Measurements from ENCODE around the gene WNK2.

WNK2 gene

DNA sequence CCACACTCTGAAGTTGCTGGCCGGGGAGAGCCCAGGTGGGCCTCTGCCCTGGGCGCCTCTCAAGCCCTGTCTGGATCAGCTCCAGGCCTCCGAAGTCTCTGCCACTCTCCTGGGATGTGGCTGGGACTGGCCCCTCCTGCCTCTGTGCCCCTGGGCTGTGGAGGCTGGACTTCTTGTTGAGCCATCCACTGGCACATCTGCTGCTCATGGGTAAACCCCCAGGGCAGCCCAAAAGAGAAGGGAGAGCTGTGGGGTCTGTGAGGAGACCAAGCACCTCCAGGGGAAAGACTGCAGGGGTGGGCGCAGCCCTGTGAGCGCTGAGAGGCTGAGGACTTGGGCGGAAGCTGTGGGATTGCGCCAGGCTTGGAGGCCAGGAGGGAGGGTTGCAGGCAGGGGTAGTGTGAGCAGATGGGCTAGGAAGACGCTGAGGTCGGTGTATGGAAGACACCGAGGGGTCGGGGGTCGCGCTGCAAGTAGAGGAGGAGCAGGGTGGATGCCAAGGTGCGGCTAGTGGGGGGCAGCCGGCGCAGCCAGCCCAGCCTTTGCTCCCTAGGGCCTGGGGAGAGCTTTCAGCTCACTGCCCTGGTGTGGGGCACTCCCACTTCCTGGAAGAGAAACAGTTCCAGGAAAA is 118.1 kb downstream of the WNK2 start:
- TF ChIP-seq, protein P1, sequence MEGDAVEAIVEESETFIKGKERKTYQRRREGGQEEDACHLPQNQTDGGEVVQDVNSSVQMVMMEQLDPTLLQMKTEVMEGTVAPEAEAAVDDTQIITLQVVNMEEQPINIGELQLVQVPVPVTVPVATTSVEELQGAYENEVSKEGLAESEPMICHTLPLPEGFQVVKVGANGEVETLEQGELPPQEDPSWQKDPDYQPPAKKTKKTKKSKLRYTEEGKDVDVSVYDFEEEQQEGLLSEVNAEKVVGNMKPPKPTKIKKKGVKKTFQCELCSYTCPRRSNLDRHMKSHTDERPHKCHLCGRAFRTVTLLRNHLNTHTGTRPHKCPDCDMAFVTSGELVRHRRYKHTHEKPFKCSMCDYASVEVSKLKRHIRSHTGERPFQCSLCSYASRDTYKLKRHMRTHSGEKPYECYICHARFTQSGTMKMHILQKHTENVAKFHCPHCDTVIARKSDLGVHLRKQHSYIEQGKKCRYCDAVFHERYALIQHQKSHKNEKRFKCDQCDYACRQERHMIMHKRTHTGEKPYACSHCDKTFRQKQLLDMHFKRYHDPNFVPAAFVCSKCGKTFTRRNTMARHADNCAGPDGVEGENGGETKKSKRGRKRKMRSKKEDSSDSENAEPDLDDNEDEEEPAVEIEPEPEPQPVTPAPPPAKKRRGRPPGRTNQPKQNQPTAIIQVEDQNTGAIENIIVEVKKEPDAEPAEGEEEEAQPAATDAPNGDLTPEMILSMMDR (conservative IDR thresholded peaks at IDR 0.05; ENCODE audit: low read depth, low read length) = no peak
- DNase-seq (ENCODE audit: low read depth) = no peak
- no peak overlapping the region for H3K4me3 ChIP-seq (ENCODE audit: low read length)

DNA sequence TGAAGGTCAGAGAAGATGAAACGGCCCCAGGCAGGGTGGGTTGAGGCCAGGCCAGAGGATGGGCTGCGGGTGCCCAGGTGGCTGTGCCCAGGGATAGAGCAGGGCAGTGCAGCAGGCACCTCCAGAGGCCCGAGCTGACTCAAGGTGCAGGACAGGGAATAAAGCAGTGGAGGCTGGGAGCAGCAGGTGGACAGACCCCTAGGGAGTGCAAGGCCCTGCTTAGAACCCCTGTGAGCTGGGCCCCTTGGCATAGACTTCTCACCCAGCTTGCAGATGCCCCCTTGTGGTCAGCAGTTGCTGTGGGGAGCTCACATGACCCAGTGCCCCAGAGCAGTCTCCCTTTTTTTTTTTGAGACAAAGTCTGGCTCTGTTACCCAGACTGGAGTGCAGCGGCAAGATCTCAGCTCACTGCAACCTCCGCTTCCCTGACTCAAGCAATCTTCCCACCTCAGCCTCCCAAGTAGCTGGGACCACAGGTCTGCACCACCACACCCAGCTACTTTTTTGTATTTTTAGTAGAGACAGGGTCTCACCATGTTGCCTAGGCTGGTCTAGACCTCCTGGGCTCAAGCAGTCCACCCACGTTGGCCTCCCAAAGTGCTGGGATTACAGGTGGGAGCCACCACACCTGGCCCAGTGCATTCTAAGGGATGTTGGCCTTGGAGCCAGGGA is 118.8 kb downstream of the WNK2 start:
- peak; percentile 25 for DNase-seq (ENCODE audit: low read depth)
- TF ChIP-seq, protein P1 (conservative IDR thresholded peaks at IDR 0.05; ENCODE audit: low read depth, low read length) = peak; percentile 65
- H3K4me3 ChIP-seq (ENCODE audit: low read length) = no peak overlapping the region

DNA sequence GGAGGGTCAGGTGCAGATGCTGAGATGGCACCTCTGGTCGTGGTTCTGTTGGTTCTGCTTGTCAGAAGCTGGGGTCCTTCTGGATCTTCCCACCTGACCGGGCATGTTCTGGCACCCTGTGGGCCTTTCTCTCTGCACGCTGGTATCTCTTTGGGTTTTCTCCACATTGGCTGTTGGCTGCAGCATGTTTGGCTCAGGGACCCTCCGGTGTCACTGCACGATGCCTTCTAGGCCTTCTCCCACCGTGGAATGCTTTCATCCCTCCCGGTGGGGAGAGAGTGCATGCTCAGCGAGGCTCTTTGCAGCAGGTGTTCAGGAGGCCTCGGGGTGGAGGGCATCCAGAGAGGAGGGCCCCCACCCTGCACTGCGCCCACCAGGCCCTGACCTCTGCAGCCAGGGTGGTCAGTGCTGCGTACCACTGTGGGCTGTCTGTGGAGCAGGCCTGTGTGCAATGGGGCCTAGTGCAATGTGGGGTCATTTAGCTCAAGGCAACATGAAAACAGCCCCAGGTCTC is 119.4 kb downstream of the WNK2 start:
- TF ChIP-seq, protein P1 (conservative IDR thresholded peaks at IDR 0.05; ENCODE audit: low read depth, low read length) = no peak
- no peak overlapping the region for H3K4me3 ChIP-seq (ENCODE audit: low read length)
- no peak for DNase-seq (ENCODE audit: low read depth)

DNA sequence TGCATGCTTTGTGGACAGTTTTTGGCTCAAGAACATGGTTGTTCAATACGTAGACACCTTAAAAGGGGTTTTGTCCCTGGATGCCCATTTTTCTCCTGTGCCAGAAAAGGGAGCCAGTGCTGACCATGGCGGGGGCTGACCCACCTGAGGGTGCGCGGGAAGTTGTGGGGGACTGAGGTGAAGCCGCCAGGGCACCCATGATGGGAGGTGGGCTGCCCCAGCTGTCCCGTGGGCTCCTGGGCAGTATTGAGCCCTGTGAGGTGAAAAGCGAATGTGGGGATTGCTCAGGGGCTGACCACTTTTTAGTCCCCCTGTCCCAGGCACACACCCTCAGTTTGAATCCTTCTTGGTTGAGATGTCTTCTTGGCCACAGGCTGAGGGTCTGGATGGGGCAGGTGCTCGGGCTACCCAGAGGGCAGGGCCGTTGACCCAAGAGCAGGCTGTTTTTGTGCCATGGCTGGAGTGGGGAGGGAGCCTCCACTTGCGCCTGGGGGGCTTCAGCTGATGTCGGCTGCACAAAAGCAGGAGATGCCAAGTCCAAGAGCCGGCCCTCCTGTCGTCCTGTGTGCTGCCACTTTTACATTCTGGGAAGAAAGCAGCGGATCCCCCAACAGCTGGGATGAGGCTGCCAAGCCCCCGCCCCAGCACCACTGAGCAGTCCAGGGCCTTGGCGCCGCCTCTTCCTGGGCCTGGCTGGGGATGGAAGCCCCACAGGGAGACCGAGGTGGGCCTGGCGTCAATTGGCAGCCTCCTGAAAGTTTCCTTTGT is 120.1 kb downstream of the WNK2 start:
- no peak overlapping the region for H3K4me3 ChIP-seq (ENCODE audit: low read length)
- no peak for DNase-seq (ENCODE audit: low read depth)
- TF ChIP-seq, protein P1 (conservative IDR thresholded peaks at IDR 0.05; ENCODE audit: low read depth, low read length) = no peak

DNA sequence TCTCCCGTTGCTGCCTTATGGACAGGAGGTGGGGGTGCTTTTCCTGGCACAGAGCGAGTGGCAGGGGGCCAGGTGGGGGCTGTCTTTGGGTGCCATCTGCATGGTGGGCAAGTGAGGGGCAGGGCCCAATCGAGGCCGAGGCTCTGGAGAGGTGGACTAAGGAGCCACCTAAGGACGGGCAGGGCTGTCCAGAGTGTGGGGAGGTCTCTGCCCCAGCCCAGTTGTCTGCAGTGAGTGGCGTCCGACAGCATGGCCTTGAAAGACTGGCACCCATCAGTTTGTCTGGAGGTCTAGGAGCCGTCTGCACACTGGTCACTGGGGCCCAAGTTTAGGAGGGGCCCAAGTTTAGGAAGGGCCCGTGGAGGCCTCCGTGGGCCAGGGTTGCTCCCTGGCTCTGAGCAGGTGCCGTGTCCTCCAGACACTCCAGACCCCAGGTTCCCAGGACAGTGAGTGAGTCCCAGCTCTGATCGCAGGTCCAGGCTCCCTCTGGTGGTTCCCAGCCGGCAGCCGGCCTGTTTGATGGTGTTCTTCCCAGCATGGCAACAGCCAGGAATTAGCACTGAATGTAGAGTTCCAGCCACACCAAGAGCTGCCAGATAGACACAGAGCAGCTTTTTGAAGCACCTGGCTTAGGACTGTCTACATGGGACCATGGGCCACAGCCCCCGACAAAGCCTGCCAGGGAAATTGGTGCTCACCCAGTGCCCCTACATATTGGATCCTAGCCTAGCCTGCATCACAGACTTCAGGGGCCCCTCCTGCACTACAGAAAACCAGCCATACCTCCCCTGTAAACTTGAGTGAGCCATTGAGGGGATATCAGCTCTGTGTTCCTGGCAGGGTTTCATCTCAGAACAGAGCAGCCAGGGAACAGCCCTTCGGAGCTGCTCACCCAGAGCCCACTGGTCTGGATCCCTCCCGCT is 120.9 kb downstream of the WNK2 start:
- DNase-seq (ENCODE audit: low read depth) = no peak
- TF ChIP-seq, protein P1 (conservative IDR thresholded peaks at IDR 0.05; ENCODE audit: low read depth, low read length) = peak; percentile 90
- no peak overlapping the region for H3K4me3 ChIP-seq (ENCODE audit: low read length)

DNA sequence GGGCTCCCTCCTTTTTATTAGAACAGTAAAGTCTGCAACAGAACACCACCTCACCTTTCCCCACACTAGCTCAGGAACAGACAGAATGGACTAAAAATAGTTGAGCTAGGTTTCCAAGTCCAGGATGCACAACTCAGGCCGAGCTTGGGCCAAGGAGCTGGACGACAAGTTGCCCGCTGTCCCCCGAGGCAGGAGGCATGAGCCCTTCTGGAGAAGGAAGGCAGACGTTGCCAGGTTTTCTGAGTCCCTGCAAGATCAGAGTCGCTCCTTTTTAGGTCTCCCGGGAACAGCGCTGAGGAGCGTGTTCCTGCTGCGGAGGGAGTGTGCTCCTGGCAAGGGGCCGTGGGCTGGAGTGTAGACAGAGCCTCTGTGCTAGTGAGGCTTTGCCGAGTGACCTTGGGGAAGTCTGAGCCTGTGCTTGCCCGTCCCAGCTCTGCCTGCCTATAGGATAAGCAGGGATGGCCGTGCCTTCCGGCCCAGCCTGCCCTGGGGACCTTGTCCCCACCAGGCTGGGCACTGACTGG is 121.6 kb downstream of the WNK2 start:
- H3K4me3 ChIP-seq (ENCODE audit: low read length) = no peak overlapping the region
- no peak for DNase-seq (ENCODE audit: low read depth)
- TF ChIP-seq, protein P1 (conservative IDR thresholded peaks at IDR 0.05; ENCODE audit: low read depth, low read length) = no peak

Measured in retinal pigment epithelial cell (primary cell).